NOMO-1 treated with DMSO at 0.1 percent for 48 hours (cell line): Measurements from ENCODE around the gene MAP2K1.
"Not testable (repeated sequence)": the region's sequence is repeated elsewhere in the genome, so short reads cannot be mapped to it uniquely, and the experiment has no call there.

Experiments
- DNase-seq: peaks from one replicate; lab custom pipeline; 2025; ENCODE audit not compliant: unreplicated experiment; lab: John Stamatoyannopoulos, UW

The MAP2K1 gene

DNA sequence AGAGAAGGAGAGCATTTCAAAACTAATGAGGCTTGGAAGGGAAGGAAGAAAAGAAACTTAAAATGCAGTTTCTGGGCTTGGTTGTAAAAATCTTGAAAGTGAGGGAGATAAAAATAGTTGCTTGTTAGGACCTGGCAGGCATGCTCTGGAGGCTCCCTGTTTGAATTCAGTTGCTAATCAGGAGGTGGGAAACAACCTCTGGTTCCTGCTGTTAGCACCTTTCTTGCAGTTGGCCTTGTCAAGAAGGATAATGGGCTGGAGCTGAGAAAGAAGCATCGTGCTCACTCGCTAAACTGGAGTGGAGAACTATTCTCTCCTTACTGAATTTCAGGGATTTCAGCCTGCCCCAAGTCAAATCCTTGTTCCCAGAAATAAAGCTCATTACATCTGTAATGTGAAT, 87.4 kb downstream of the MAP2K1 start:
- no peak for DNase-seq

DNA sequence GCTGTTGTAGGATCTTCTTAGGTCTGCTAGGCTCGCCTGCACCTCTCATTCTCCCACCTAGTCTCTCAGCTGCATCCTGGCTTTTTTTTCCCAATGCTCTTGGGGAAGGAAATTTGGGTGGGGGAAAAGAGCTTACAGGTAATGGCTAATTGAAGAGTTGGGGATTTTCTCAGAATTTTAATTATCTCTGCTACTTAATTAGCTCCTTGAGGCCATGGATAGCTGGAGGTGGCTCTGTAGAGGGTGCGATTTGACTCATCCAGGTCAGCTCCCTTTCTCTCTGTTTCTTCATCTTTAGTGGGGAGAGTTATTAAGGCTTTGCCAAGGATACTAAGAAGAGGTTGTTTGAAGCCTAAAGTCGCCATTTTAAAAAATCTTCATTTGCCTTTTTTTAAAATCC, 88.3 kb downstream of the MAP2K1 start:
- no peak for DNase-seq

DNA sequence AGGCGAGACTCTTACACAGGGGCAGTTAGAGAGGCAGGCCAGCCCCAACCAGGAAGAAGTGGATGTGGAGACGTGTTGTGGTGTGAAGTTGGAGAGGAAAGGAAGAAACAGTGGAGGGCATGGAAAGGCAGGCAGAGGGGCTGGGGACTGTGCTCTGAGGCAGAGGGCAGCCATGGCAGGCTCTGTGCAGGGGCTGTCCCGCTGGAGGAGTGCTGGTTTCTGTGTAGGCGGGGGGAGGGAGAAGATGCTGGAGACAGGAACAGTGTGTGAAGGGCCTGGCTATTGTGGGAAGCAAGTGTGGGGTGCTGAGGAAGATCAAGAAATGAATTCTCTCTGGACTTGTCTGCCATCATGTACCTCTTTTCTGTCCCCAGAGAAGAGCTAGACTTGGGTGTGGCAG, 89.8 kb downstream of the MAP2K1 start:
- DNase-seq, result no peak

DNA sequence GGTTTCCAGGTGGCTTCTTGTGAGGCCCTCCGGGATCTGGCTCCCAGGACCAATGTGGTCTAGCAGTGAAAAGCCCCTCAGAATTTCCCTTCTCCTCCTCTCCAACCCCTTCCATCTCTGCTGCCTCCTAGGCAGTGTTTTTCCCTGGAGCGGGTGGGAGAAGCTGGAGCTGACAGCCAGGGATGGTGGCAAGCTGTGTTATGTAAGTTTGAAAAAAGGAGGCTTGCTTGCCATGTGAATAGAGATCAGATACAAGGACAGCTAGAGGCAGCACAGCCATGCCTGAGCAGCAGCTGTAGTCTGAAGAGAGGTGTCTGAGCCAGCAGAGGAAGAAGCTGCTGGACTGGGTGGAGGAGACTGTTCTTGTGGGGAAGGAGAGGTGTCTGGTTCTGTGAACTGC, 90.3 kb downstream of the MAP2K1 start:
- DNase-seq, result no peak

- DNase-seq, result no peak
Measured at GRCh38 chr15:66480267-66480666, 93.6 kb downstream of the MAP2K1 start.

DNA sequence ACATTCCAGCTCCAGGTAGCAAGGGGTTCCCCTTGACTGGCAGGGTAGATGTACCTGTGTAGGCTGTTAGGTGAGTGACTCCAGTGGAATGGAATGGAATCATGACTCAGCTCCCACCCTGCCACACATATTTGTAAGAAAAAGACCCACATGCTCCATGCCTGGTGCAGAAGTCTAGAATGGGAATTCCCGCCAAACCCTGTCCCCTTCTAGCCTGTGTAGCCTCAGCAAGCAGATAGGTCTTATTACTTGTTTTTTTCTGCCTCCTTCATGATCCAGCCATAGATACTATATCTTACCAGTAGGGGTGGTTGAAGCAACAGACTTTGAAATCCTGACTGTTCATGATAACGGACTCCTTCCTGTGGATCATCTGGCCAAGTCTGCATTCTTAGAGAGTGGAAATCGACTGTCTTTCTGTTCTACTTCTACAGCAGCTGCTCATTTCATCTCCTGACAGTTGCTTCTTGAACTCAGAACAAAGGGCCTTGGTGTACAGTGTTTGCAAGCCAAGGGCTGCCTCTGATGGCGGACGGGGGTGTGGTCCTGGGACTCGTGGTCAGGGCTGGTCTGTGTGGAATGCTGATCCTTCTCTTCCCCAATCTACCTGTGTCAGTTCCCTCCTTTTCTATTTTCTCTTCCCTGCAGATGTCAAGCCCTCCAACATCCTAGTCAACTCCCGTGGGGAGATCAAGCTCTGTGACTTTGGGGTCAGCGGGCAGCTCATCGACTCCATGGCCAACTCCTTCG, 94.6 kb downstream of the MAP2K1 start:
- no peak for DNase-seq

- DNase-seq, result no peak
Measured at GRCh38 chr15:66482539-66482938, 95.8 kb downstream of the MAP2K1 start.

DNA sequence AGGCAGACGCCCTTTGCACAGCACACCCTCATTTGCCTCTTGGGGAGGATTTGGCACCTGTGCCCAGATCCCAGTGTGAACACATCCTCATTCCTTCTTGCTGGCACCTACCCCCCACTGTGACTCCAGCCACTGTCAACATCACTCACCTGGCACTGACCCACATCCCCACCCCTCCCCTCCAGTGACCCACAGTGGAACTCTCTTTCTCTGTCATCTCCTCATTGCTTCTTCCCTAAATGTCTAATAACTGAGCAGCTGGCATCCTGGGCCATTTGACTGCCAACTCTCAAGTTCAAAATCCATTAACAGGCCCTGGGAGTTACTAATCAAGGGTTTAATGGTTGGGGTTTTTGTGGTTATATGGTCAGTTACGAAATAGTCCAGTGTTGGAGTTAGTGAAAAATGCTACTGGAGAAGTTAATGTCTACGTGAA, 96.4 kb downstream of the MAP2K1 start:
- DNase-seq, result peak; percentile 93

GRCh38 chr15:66484539-66485112, 97.9 kb downstream of the MAP2K1 start:
- no peak for DNase-seq

DNA sequence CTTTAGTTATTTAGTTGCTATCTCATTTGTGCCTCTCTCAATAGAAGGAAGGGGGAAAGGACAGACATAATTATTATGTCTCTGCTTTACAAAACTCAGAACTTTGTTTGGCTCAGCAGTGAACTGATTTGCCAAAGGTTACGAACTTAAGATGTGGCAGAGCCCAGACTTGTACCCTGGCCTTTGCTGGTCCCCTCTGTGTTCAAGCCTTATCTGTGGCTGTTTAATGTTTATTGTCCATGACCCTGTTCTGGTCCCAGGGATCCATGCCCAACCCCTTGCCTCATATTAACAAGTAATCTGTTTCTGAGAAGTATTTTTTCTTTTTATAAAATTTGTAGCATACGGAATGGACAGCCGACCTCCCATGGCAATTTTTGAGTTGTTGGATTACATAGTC, 100.2 kb downstream of the MAP2K1 start:
- no peak for DNase-seq

DNA sequence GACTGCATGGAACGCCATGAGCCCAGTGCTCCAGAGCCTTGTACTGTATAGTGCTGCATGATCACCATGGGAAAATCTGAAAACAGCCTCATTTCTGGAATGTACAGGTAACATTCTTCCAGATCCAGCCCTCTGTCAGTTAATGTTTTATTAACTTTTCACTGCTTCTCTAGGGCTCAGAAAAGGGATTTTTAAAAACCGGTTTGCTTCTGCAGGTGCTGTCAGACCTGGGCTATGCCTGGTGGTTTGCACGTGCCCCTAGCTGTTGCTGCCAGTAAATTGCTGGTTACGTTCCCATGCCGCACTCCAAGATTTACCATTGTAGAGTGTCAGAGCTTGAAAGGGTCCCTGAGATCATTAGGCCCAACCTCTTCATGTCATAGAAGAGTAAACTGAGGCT, 101.8 kb downstream of the MAP2K1 start:
- no peak for DNase-seq

- DNase-seq, result no peak
Measured at GRCh38 chr15:66489179-66489791, 102.6 kb downstream of the MAP2K1 start.

- DNase-seq, result no peak
Measured at GRCh38 chr15:66491846-66492245, 105.1 kb downstream of the MAP2K1 start.

GRCh38 chr15:66494262-66494661, 107.5 kb downstream of the MAP2K1 start:
- DNase-seq, result no peak

DNA sequence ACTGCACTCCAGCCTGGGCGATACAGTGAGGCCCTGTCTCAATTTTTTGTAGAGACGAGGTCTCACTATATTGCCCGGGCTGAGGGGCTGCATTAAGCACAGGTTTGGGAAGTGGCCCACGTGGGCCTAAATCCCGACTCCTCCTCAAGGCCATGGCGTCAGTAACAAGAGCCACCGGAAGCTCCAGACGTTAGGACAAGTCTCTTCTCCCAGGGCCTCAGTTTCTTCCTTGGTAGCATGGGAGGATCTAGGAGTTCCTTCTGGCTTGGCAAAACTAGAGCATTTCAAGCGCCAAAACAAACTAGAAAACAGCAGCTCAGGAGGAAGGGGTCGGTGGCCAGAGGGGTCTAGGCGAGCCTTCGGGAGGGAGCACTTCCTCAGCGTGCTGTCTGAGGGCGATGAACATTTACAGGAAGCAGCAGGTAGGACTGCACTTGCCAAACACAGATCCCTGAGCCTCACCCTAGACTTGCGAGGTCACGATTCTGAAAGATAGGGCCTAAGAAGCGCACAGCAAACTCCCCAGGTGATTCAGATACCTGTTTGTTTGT, 110.3 kb downstream of the MAP2K1 start:
- DNase-seq, result peak; percentile 29

DNA sequence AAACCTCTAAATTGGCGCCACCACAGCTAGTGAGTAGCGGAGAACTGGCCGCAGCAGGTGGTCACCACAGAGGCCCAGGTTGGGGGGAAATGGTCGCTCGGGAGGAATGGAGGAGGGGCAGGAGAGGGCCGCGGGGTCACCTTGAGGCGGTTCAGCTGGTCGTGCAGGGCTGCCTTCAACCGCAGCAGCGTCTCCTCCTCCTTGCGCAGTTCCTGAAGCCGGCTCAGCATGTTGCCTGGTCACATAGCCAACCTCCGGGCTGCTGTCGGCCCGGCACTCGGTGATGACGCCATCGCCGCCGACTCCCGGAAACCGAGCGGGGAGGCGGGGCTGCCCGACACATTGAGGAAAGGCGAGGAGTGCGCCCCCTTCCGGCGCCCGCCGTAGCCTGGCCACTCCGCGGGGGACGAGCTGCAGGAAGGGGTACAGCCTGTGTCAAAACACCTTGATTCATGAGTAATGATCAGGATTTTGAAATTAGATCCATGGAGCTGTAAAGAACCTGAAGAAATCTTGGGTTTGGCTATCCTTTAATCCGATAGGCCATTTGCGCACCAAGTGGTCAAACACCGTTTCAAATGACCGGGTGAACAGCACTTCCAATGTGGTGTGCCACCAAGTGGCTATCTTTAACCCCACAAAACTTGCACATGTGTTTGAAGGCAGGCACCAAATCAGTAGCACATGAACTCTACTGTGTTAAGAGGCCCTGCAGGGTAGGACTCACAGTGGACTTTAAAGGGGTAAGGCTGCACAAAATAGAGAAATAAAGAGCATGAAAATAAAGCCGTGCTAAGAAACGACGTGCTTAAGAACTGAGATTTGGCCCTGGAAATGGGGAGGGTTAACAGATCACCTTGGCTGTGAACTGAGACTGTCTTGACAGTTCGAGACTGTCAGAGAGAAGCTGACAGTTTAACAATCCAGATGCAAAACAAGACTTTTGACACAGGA, 111.1 kb downstream of the MAP2K1 start, which contains the start of gene SNAPC5:
Gene SNAPC5, minus strand, starts transcription at position 261 of the 954 bp plus-strand sequence. Its CDS starts 31 bp downstream, at position 230.
- peak; percentile 95 for DNase-seq

- peak; percentile 55 for DNase-seq
Measured at GRCh38 chr15:66498501-66499386, 112.0 kb downstream of the MAP2K1 start.

DNA sequence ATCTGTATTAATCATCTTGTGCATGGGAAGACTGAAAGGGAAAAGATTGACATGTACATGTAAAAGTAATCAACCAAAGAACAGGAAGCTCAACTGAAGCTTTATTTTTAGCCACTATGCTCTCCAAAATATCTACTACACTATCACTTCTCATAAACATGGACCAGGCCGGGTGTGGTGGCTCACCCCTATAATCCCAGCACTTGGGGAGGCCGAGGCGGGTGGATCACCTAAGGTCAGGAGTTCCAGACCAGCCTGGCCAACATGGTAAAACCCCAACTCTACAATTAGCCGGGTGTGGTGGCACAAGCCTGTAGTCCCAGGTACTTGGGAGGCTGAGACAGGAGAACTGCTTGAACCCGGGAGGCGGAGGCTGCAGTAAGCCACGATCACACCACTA, 113.6 kb downstream of the MAP2K1 start:
- DNase-seq, result not testable (repeated sequence)

- DNase-seq, result no peak
Measured at GRCh38 chr15:66502491-66502890, 115.8 kb downstream of the MAP2K1 start.
